Keratinocyte (primary cell): ENCODE measurements around the gene DSCAM. TPM values are rescaled to one million over a fixed set of nuclear protein-coding genes. Genes with fewer than 3 reads are reported as not detected.

ENCODE experiments used
- DNase-seq: peaks from one replicate; pipeline ENCODE4 v3.0.0-alpha.2; 2011; ENCODE audit warnings: low read depth, missing footprints, low spot score
- FAIRE-seq: peaks from 2 replicates; lab custom pipeline; 2011; peaks lifted over from hg19 to GRCh38; lab: Jason Lieb, UNC
- H2AFZ ChIP-seq: 2 replicates; pipeline ENCODE4 v1.6.0; 2012; ENCODE audit warnings: low read length, control low read depth, inconsistent platforms; ENCODE audit not compliant: control insufficient read depth
- H3K27ac ChIP-seq: 2 replicates; pipeline ENCODE4 v1.5.1; 2011; ENCODE audit warnings: low read length; ENCODE audit not compliant: control insufficient read depth, insufficient read depth
- H3K27me3 ChIP-seq: 3 replicates; pipeline ENCODE4 v1.6.0; 2011; ENCODE audit warnings: low read length; ENCODE audit not compliant: control insufficient read depth, insufficient read depth; ENCODE audit errors: extremely low read depth
- H3K36me3 ChIP-seq, 2 experiments: 2 replicates in 1 of 2; 3 replicates in 1 of 2; pipeline ENCODE4 v1.5.1; 2011; ENCODE audit warnings: low read length in 2 of 2, mild to moderate bottlenecking in 1 of 2; ENCODE audit not compliant: control insufficient read depth in 2 of 2, insufficient read depth in 2 of 2; ENCODE audit errors: extremely low read depth in 1 of 2
- H3K4me1 ChIP-seq: 3 replicates; pipeline ENCODE4 v1.5.1; 2011; ENCODE audit warnings: low read length; ENCODE audit not compliant: control insufficient read depth, insufficient read depth; ENCODE audit errors: extremely low read depth
- H3K4me2 ChIP-seq: 3 replicates; pipeline ENCODE4 v1.6.0; 2011; ENCODE audit warnings: low read depth, low read length; ENCODE audit not compliant: control insufficient read depth, insufficient read depth; ENCODE audit errors: extremely low read depth
- H3K4me3 ChIP-seq, 3 experiments: fragments of 200-600 bp in 1 of 3; sonication (generic) in 1 of 3; 2 replicates in 2 of 3; 3 replicates in 1 of 3; pipeline ENCODE4 v1.5.1; 2011 to 2016; ENCODE audit warnings: low read length in 3 of 3, mild to moderate bottlenecking in 3 of 3, control low read depth in 2 of 3, inconsistent platforms in 1 of 3, low read depth in 1 of 3, mixed read lengths in 1 of 3, mixed run types in 1 of 3, moderate library complexity in 1 of 3; ENCODE audit not compliant: control insufficient read depth in 2 of 3, insufficient read depth in 2 of 3; ENCODE audit errors: extremely low read depth in 1 of 3
- H3K79me2 ChIP-seq: 2 replicates; pipeline ENCODE4 v1.6.0; 2012; ENCODE audit warnings: low read length; ENCODE audit not compliant: control insufficient read depth, insufficient read depth
- H3K9ac ChIP-seq: 3 replicates; pipeline ENCODE4 v1.6.0; 2011; ENCODE audit warnings: low read length; ENCODE audit not compliant: control insufficient read depth, insufficient read depth; ENCODE audit errors: extremely low read depth
- H3K9me1 ChIP-seq: 3 replicates; pipeline ENCODE4 v1.6.0; 2011; ENCODE audit warnings: low read length; ENCODE audit not compliant: control insufficient read depth, insufficient read depth; ENCODE audit errors: extremely low read depth
- H3K9me3 ChIP-seq: 2 replicates; pipeline ENCODE4 v1.5.1; 2012; ENCODE audit warnings: low read depth, low read length; ENCODE audit not compliant: control insufficient read depth
- H4K20me1 ChIP-seq: 3 replicates; pipeline ENCODE4 v1.6.0; 2011; ENCODE audit warnings: low read length; ENCODE audit not compliant: control insufficient read depth, insufficient read depth; ENCODE audit errors: extremely low read depth
- EZH2 ChIP-seq: IDR thresholded peaks from one replicate; pipeline ENCODE4 v1.6.1; 2012; ENCODE audit warnings: inconsistent platforms, mild to moderate bottlenecking, low read length, moderate library complexity
- dilution Hi-C: fragments of 300-500 bp; cut with MboI; formaldehyde crosslinking; loops from one replicate; pipeline ENCODE4 v1.7.0; 2020; ENCODE audit warnings: low sequenced_read_pairs; ENCODE audit not compliant: extremely low pct_ligation_motif_present
- polyA plus RNA-seq, 5 experiments: library from polyadenylated mRNA; depleted of rRNA in 3 of 5; stranded (reverse) in 3 of 5; stranded (forward) in 1 of 5; unstranded in 1 of 5; fragments of >200 nt; gene quantifications; 1 replicate in 1 of 5; 2 replicates in 3 of 5; 3 replicates in 1 of 5; pipeline versions ENCODE4 v1.2.1 to v1.2.3, GENCODE V29; 2011 to 2012; ENCODE audit warnings: missing spikeins in 2 of 5, low read depth in 1 of 5, low replicate concordance in 1 of 5
- TF ChIP-seq, protein P1 (sequence below), 3 experiments: IDR thresholded peaks in 1 of 3; conservative IDR thresholded peaks in 1 of 3; optimal IDR thresholded peaks in 1 of 3; 2 replicates in 2 of 3; 3 replicates in 1 of 3; pipeline versions ENCODE3 to v1.5.1; 2011; ENCODE audit warnings: low read length in 3 of 3, mild to moderate bottlenecking in 3 of 3, moderate library complexity in 2 of 3, control low read depth in 1 of 3, inconsistent platforms in 1 of 3; ENCODE audit not compliant: insufficient read depth in 2 of 3; ENCODE audit errors: extremely low read depth in 1 of 3

The DSCAM gene
- polyA plus RNA-seq, 1 donor (not counting 4 experiments of a cell fraction or from before 2014, with no cell fraction given) = 2.1 TPM

DNA sequence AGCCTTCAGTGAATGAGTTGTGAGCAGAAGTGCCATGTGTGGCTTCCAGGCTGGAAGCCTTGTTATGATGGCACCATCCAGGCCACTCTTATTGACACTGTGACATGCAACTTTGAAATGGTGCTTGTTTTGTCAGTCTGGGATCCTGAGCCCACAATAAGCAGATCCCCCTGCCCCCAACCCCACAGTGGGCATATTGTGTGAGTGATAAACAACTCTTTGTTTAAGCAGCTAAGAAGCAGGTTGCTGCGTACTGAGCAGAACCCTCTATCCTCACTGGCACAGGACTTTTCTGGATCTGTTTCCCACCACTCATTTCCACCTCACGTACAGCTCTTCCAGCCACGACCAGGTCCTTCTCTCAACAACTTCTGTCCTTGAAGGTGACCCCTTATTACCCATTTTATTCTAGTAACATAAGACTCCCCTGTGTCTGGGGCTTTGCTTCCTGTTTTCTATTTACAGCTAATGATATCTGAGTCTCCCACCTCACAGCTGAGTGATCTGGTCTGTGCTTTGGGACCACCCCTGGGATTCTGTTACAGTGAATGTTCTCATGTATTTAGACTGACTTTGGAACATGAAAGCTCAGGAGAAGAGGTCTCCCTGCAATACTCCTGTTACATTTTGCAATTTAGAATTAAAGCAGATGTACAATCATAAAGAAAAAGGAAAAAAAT, 604.2 kb downstream of the DSCAM start:
- no peak for TF ChIP-seq EZH2
- TF ChIP-seq, protein P1, sequence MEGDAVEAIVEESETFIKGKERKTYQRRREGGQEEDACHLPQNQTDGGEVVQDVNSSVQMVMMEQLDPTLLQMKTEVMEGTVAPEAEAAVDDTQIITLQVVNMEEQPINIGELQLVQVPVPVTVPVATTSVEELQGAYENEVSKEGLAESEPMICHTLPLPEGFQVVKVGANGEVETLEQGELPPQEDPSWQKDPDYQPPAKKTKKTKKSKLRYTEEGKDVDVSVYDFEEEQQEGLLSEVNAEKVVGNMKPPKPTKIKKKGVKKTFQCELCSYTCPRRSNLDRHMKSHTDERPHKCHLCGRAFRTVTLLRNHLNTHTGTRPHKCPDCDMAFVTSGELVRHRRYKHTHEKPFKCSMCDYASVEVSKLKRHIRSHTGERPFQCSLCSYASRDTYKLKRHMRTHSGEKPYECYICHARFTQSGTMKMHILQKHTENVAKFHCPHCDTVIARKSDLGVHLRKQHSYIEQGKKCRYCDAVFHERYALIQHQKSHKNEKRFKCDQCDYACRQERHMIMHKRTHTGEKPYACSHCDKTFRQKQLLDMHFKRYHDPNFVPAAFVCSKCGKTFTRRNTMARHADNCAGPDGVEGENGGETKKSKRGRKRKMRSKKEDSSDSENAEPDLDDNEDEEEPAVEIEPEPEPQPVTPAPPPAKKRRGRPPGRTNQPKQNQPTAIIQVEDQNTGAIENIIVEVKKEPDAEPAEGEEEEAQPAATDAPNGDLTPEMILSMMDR (optimal IDR thresholded peaks at IDR 0.05 in 1 of 3, IDR thresholded peaks at IDR 0.05 in 1 of 3, conservative IDR thresholded peaks at IDR 0.05 in 1 of 3; ENCODE audit: extremely low read depth in 1 of 3, insufficient read depth in 2 of 3, low read length in 3 of 3) = no peak
- Histone ChIP-seq H3K79me2 (no peaks in the 10 kb centered on the region), H3K27me3 (no peaks in the 10 kb centered on the region), H2AFZ (no peak overlapping the region), H3K9me3 (no peaks in the 10 kb centered on the region), H4K20me1 (no peaks in the 10 kb centered on the region), H3K36me3 (no peaks in the 10 kb centered on the region), H3K4me3 (no peak overlapping the region), H3K9me1 (no peaks in the 10 kb centered on the region), H3K27ac (no peak overlapping the region), H3K4me2 (no peak overlapping the region), H3K4me1 (no peaks in the 10 kb centered on the region), H3K9ac (no peak overlapping the region)
- FAIRE-seq (no peak), DNase-seq (no peak)
- dilution Hi-C loops = no loop called here

DNA sequence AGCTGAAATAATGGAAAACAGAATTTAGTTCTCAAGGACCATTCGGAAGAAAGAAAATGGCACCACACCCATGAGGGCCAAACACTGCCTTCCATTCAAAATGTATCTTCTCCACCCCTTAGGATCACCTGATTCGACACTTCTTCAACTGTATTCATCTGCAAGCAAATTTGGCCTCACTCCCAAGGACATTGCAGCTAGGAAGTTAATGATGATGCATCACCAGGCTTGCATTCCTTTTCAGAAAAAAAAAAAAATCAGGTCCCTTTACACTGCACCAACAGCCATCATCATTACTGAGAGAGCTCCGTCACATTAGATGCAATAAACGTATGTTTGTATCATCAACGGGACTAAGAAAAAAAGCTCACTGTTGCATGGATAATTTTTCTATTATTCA, 611.4 kb downstream of the DSCAM start:
- Histone ChIP-seq H3K9ac (no peak overlapping the region), H3K9me1 (no peaks in the 10 kb centered on the region), H3K9me3 (no peaks in the 10 kb centered on the region), H3K79me2 (no peaks in the 10 kb centered on the region), H3K4me2 (no peak overlapping the region), H4K20me1 (no peaks in the 10 kb centered on the region), H2AFZ (no peak overlapping the region), H3K36me3 (no peaks in the 10 kb centered on the region), H3K4me1 (no peaks in the 10 kb centered on the region), H3K4me3 (no peak overlapping the region), H3K27ac (no peak overlapping the region), H3K27me3 (no peaks in the 10 kb centered on the region)
- no peak for FAIRE-seq
- DNase-seq = no peak
- TF ChIP-seq, protein P1 (optimal IDR thresholded peaks at IDR 0.05 in 1 of 3, IDR thresholded peaks at IDR 0.05 in 1 of 3, conservative IDR thresholded peaks at IDR 0.05 in 1 of 3; ENCODE audit: extremely low read depth in 1 of 3, insufficient read depth in 2 of 3, low read length in 3 of 3) = no peak
- TF ChIP-seq EZH2 = no peak
- dilution Hi-C loops = no loop called here
